HCT116 (cell line): Measurements from ENCODE around the gene RBM20. TPM values are rescaled to one million over a fixed set of nuclear protein-coding genes. Genes with fewer than 3 reads are reported as not detected.

ENCODE experiments used
- ATAC-seq: fragments of 200-7000 bp; cut with Tn5 transposase; 2 replicates; pipeline ENCODE4 v1.9.1; 2020; ENCODE audit warnings: mild to moderate bottlenecking, moderate library complexity
- BruUV-seq: library from RNA; stranded (reverse); fragments of 400-500 nt; replicated peaks from 2 replicates; lab custom pipeline; 2021; lab: Mats Ljungman, UMichigan
- CTCF ChIA-PET: fragments of 300-600 bp; sonication (Branson Sonifier 250); formaldehyde crosslinking; loops from one replicate; lab custom pipeline; 2021; ENCODE audit warnings: antibody characterized with exemption; lab: Charles Lee
- POLR2A ChIA-PET: fragments of 300-600, 350-600 bp; sonication (Branson Sonifier 250); formaldehyde crosslinking; loops from one replicate; lab custom pipeline; 2021; ENCODE audit warnings: antibody characterized with exemption; lab: Charles Lee
- RAD21 ChIA-PET, 2 experiments: fragments of 300-600 bp; sonication (Branson Sonifier 250); formaldehyde crosslinking; loops; one replicate each; lab custom pipeline; 2023; ENCODE audit warnings: low total read pairs in 2 of 2; ENCODE audit not compliant: uncharacterized antibody in 2 of 2, unreplicated experiment in 2 of 2, low non-redundant PET in 1 of 2; lab: Charles Lee
- DNase-seq: peaks from one replicate; pipeline ENCODE4 v3.0.0-alpha.2; 2010; ENCODE audit warnings: low read depth, low spot score
- H2AFZ ChIP-seq: fragments of 200-600 bp; shearing (Covaris generic), sonication (generic); 2 replicates; pipeline ENCODE4 v1.6.1; 2017; ENCODE audit warnings: low read depth, mixed run types, mixed read lengths, antibody characterized with exemption, low read length; ENCODE audit not compliant: poor library complexity, severe bottlenecking
- H3K27ac ChIP-seq: 2 replicates; pipeline ENCODE4 v1.5.1; 2012; ENCODE audit warnings: low read depth, low read length
- H3K27me3 ChIP-seq: fragments of 200-600 bp; sonication (generic); 2 replicates; pipeline ENCODE4 v1.6.1; 2016; ENCODE audit warnings: mixed run types, low read length, mixed read lengths; ENCODE audit not compliant: insufficient read depth
- H3K36me3 ChIP-seq, 2 experiments: fragments of 200-500 bp in 1 of 2; fragments of 200-600 bp in 1 of 2; sonication (Bioruptor generic) in 1 of 2; sonication (generic) in 1 of 2; 2 replicates each; pipeline versions ENCODE4 v1.5.1 to v1.6.1; 2014 to 2016; ENCODE audit warnings: low read length in 2 of 2, inconsistent platforms in 1 of 2, mixed read lengths in 1 of 2, mixed run types in 1 of 2; ENCODE audit not compliant: insufficient read depth in 2 of 2, control insufficient read depth in 1 of 2
- H3K4me1 ChIP-seq, 2 experiments: fragments of 200-600 bp in 1 of 2; sonication (generic) in 1 of 2; 2 replicates each; pipeline versions ENCODE4 v1.5.1 to v1.6.1; 2012 to 2017; ENCODE audit warnings: low read length in 2 of 2, inconsistent platforms in 1 of 2, mild to moderate bottlenecking in 1 of 2, mixed read lengths in 1 of 2, mixed run types in 1 of 2, moderate library complexity in 1 of 2; ENCODE audit not compliant: insufficient read depth in 2 of 2, control insufficient read depth in 1 of 2
- H3K4me2 ChIP-seq: fragments of 200-600 bp; sonication (generic); 2 replicates; pipeline ENCODE4 v1.6.1; 2017; ENCODE audit warnings: mixed run types, low read length, mixed read lengths
- H3K4me3 ChIP-seq, 2 experiments: fragments of 200-600 bp in 1 of 2; sonication (generic) in 1 of 2; replicated peaks in 1 of 2; 2 replicates each; pipeline ENCODE4 v1.5.1; 2011 to 2016; ENCODE audit warnings: low read length in 2 of 2, control low read depth in 1 of 2, low read depth in 1 of 2, mild to moderate bottlenecking in 1 of 2, mixed read lengths in 1 of 2, mixed run types in 1 of 2
- H3K79me2 ChIP-seq: fragments of 200-600 bp; sonication (generic); 2 replicates; pipeline ENCODE4 v1.6.1; 2017; ENCODE audit warnings: mild to moderate bottlenecking, mixed run types, low read length, moderate library complexity, mixed read lengths; ENCODE audit not compliant: insufficient read depth
- H3K9ac ChIP-seq: fragments of 200-600 bp; sonication (generic); 2 replicates; pipeline ENCODE4 v1.6.1; 2016; ENCODE audit warnings: low read length, mixed read lengths
- H3K9me2 ChIP-seq: fragments of 200-600 bp; sonication (generic), shearing (Covaris generic); 2 replicates; pipeline ENCODE4 v1.6.1; 2017; ENCODE audit warnings: mixed run types, mild to moderate bottlenecking, moderate library complexity; ENCODE audit not compliant: insufficient read depth
- H3K9me3 ChIP-seq, 2 experiments: fragments of 200-500 bp in 1 of 2; fragments of 200-600 bp in 1 of 2; sonication (Bioruptor generic) in 1 of 2; sonication (generic) in 1 of 2; 2 replicates each; pipeline ENCODE4 v1.6.1; 2014 to 2017; ENCODE audit warnings: low read length in 2 of 2, mixed read lengths in 2 of 2, inconsistent platforms in 1 of 2, low read depth in 1 of 2, mild to moderate bottlenecking in 1 of 2, mixed run types in 1 of 2, moderate library complexity in 1 of 2; ENCODE audit not compliant: control insufficient read depth in 1 of 2, insufficient read depth in 1 of 2
- H4K20me1 ChIP-seq: fragments of 200-600 bp; sonication (generic), shearing (Covaris generic); 2 replicates; pipeline ENCODE4 v1.6.1; 2017; ENCODE audit warnings: mixed run types, mild to moderate bottlenecking, moderate library complexity; ENCODE audit not compliant: insufficient read depth
- CBX3 ChIP-seq: IDR thresholded peaks from 2 replicates; pipeline ENCODE4 v1.6.1; 2012; ENCODE audit warnings: low read depth
- EGR1 ChIP-seq: IDR thresholded peaks from 2 replicates; pipeline ENCODE4 v1.6.1; 2012; ENCODE audit warnings: low read depth
- ELF1 ChIP-seq: IDR thresholded peaks from 2 replicates; pipeline ENCODE4 v1.6.1; 2012; ENCODE audit warnings: low read depth, borderline replicate concordance
- EZH2 ChIP-seq: fragments of 200-600 bp; sonication (generic); IDR thresholded peaks from 2 replicates; pipeline ENCODE4 v1.6.1; 2017; ENCODE audit warnings: antibody characterized with exemption, mixed run types
- EZH2phosphoT487 ChIP-seq: fragments of 200-600 bp; IDR thresholded peaks from 2 replicates; pipeline ENCODE4 v1.6.1; 2018; ENCODE audit warnings: antibody characterized with exemption, borderline replicate concordance
- JUND ChIP-seq: IDR thresholded peaks from 2 replicates; pipeline ENCODE4 v1.6.1; 2012
- POLR2AphosphoS5 ChIP-seq: IDR thresholded peaks from 2 replicates; pipeline ENCODE4 v1.6.1; 2011; ENCODE audit warnings: mild to moderate bottlenecking, low read depth, low read length, moderate library complexity
- SIN3A ChIP-seq: IDR thresholded peaks from 2 replicates; pipeline ENCODE4 v1.6.1; 2012; ENCODE audit warnings: low read depth
- SP1 ChIP-seq: IDR thresholded peaks from 2 replicates; pipeline ENCODE4 v1.6.1; 2012; ENCODE audit warnings: low read depth
- YY1 ChIP-seq: IDR thresholded peaks from 2 replicates; pipeline ENCODE4 v1.6.1; 2011; ENCODE audit warnings: low read length, low read depth, moderate library complexity, mild to moderate bottlenecking; ENCODE audit not compliant: insufficient replicate concordance; ENCODE audit errors: extremely low read depth
- ZFX ChIP-seq: fragments of 450-650 bp; IDR thresholded peaks from 2 replicates; pipeline ENCODE4 v1.6.1; 2017
- intact Hi-C: fragments of 100-400 bp; cut with micrococcal nuclease; formaldehyde crosslinking; loops from 2 replicates; pipeline ENCODE4 v1.10.0; 2022
- total RNA-seq: library from RNA; stranded (reverse); gene quantifications from one replicate; pipeline ENCODE4 v1.2.1, GENCODE V29; 2021; ENCODE audit not compliant: unreplicated experiment
- TF ChIP-seq, protein P1 (sequence below), 3 experiments: fragments of 200-600 bp in 1 of 3; sonication (generic) in 1 of 3; IDR thresholded peaks in 2 of 3; conservative IDR thresholded peaks in 1 of 3; 2 replicates each; pipeline ENCODE4 v1.5.1; 2012 to 2017; ENCODE audit warnings: low read depth in 2 of 3, low read length in 2 of 3, antibody characterized with exemption in 1 of 3, borderline replicate concordance in 1 of 3, control low read depth in 1 of 3, mild to moderate bottlenecking in 1 of 3, mixed read lengths in 1 of 3, mixed run types in 1 of 3, moderate library complexity in 1 of 3; ENCODE audit not compliant: insufficient read depth in 1 of 3
- TF ChIP-seq, protein P2 (sequence below): IDR thresholded peaks from 2 replicates; pipeline ENCODE4 v1.6.1; 2012; ENCODE audit warnings: low read depth
- TF ChIP-seq, protein P3 (sequence below): IDR thresholded peaks from 2 replicates; pipeline ENCODE4 v1.6.1; 2012

Gene RBM20
- total RNA-seq, 1 experiment from 2014 or later, result 2.0 TPM

DNA sequence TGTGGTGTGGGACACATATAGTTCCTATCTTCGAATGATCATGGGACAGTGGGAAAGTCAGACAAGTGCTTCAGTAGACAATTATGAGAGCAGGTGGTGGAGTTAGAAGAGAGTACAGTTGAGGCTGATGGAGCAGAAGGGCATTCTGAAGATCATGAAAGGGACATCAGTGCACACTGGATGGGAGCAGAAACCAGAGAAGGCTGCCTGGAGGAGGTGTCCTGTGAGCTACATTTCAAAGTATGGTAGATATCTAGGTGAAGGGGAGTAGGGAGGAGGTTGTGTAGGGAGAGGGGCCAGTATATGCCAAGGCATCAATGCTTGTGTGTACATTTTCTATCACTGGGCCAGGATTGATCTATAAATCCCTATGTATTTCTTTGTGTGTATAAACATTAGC, 127.3 kb downstream of the RBM20 start:
- Histone ChIP-seq H4K20me1 (no peaks in the 10 kb centered on the region), H3K9ac (no peak overlapping the region)
- no TSS peak for BruUV-seq

More for the DNA sequence above, 127.3 kb downstream of the RBM20 start:
- TF ChIP-seq EZH2, result no peak
- TF ChIP-seq, protein P1, sequence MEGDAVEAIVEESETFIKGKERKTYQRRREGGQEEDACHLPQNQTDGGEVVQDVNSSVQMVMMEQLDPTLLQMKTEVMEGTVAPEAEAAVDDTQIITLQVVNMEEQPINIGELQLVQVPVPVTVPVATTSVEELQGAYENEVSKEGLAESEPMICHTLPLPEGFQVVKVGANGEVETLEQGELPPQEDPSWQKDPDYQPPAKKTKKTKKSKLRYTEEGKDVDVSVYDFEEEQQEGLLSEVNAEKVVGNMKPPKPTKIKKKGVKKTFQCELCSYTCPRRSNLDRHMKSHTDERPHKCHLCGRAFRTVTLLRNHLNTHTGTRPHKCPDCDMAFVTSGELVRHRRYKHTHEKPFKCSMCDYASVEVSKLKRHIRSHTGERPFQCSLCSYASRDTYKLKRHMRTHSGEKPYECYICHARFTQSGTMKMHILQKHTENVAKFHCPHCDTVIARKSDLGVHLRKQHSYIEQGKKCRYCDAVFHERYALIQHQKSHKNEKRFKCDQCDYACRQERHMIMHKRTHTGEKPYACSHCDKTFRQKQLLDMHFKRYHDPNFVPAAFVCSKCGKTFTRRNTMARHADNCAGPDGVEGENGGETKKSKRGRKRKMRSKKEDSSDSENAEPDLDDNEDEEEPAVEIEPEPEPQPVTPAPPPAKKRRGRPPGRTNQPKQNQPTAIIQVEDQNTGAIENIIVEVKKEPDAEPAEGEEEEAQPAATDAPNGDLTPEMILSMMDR (IDR thresholded peaks at IDR 0.05 in 2 of 3, conservative IDR thresholded peaks at IDR 0.05 in 1 of 3; ENCODE audit: borderline replicate concordance in 1 of 3, insufficient read depth in 1 of 3, low read depth in 2 of 3, low read length in 2 of 3), result no peak
- TF ChIP-seq, protein P2, sequence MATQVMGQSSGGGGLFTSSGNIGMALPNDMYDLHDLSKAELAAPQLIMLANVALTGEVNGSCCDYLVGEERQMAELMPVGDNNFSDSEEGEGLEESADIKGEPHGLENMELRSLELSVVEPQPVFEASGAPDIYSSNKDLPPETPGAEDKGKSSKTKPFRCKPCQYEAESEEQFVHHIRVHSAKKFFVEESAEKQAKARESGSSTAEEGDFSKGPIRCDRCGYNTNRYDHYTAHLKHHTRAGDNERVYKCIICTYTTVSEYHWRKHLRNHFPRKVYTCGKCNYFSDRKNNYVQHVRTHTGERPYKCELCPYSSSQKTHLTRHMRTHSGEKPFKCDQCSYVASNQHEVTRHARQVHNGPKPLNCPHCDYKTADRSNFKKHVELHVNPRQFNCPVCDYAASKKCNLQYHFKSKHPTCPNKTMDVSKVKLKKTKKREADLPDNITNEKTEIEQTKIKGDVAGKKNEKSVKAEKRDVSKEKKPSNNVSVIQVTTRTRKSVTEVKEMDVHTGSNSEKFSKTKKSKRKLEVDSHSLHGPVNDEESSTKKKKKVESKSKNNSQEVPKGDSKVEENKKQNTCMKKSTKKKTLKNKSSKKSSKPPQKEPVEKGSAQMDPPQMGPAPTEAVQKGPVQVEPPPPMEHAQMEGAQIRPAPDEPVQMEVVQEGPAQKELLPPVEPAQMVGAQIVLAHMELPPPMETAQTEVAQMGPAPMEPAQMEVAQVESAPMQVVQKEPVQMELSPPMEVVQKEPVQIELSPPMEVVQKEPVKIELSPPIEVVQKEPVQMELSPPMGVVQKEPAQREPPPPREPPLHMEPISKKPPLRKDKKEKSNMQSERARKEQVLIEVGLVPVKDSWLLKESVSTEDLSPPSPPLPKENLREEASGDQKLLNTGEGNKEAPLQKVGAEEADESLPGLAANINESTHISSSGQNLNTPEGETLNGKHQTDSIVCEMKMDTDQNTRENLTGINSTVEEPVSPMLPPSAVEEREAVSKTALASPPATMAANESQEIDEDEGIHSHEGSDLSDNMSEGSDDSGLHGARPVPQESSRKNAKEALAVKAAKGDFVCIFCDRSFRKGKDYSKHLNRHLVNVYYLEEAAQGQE, result no peak
- no peak for TF ChIP-seq ELF1
- TF ChIP-seq, protein P3, sequence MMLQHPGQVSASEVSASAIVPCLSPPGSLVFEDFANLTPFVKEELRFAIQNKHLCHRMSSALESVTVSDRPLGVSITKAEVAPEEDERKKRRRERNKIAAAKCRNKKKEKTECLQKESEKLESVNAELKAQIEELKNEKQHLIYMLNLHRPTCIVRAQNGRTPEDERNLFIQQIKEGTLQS, result no peak
- TF ChIP-seq SP1, result no peak
- no peak for TF ChIP-seq CBX3
- no peak for TF ChIP-seq POLR2AphosphoS5
- no peak for TF ChIP-seq SIN3A
- no peak for TF ChIP-seq ZFX
- no peak for TF ChIP-seq YY1
- no peak for TF ChIP-seq EZH2phosphoT487
- no peak for TF ChIP-seq JUND
- TF ChIP-seq EGR1, result no peak
- TF ChIP-seq, all 23 proteins: peak for 0
- Histone ChIP-seq H3K4me1 (peaks cover 36 to 40% of the 10 kb centered on the region in 2 experiments), H3K36me3 (no peaks in the 10 kb centered on the region), H2AFZ (no peak overlapping the region), H3K9me3 (no peaks in the 10 kb centered on the region), H3K4me2 (no peak overlapping the region), H3K27ac (no peak overlapping the region), H3K4me3 (no peak overlapping the region), H3K27me3 (no peaks in the 10 kb centered on the region), H3K79me2 (no peaks in the 10 kb centered on the region), H3K9me2 (no peaks in the 10 kb centered on the region)
- ChIA-PET POLR2A (no interaction called here), RAD21 (no interaction called here), CTCF (interaction anchor here (1.1 kb wide), 1 partner anchor 25 kb away, joined by 3 read pairs; no protein-coding TSS in a partner anchor)
- DNase-seq (no peak), ATAC-seq (no peak)
- intact Hi-C loops, result no loop called here
